Mesothelial cell of epicardium (in vitro differentiated cells): ENCODE results near the gene HSH2D. TPM values are rescaled to one million over a fixed set of nuclear protein-coding genes. Genes with fewer than 3 reads are reported as not detected.

Source experiments
- DNase-seq, 2 experiments: peaks; one replicate each; pipeline ENCODE4 v3.0.0; 2021; ENCODE audit warnings: low spot score in 2 of 2; ENCODE audit not compliant: unreplicated experiment in 2 of 2
- H3K27ac Mint-ChIP-seq: 2 replicates; pipeline ENCODE4 v1.8.0; 2021; ENCODE audit warnings: mixed read lengths
- H3K27me3 Mint-ChIP-seq: 2 replicates; pipeline ENCODE4 v1.8.0; 2021; ENCODE audit warnings: low read depth, mixed read lengths
- H3K36me3 Mint-ChIP-seq: 2 replicates; pipeline ENCODE4 v1.8.0; 2021; ENCODE audit warnings: mixed read lengths
- H3K4me1 Mint-ChIP-seq: 2 replicates; pipeline ENCODE4 v1.8.0; 2021; ENCODE audit warnings: mixed read lengths
- H3K4me3 Mint-ChIP-seq: 2 replicates; pipeline ENCODE4 v1.8.0; 2021; ENCODE audit warnings: mild to moderate bottlenecking, moderate library complexity, mixed read lengths
- H3K9me3 Mint-ChIP-seq: 2 replicates; pipeline ENCODE4 v1.8.0; 2021; ENCODE audit warnings: mixed read lengths
- total RNA-seq: library from RNA; stranded (reverse); gene quantifications from 3 replicates; pipeline ENCODE4 v1.2.1, GENCODE V29; 2021
- TF ChIP-seq, protein P1 (sequence below): fragments of 200-600 bp; sonication (generic); IDR thresholded peaks from one replicate; pipeline ENCODE4 v1.5.0; 2021; ENCODE audit warnings: antibody characterized with exemption; ENCODE audit not compliant: unreplicated experiment

Gene HSH2D
- total RNA-seq, 1 donor from 2014 or later, result 0.38 TPM

DNA sequence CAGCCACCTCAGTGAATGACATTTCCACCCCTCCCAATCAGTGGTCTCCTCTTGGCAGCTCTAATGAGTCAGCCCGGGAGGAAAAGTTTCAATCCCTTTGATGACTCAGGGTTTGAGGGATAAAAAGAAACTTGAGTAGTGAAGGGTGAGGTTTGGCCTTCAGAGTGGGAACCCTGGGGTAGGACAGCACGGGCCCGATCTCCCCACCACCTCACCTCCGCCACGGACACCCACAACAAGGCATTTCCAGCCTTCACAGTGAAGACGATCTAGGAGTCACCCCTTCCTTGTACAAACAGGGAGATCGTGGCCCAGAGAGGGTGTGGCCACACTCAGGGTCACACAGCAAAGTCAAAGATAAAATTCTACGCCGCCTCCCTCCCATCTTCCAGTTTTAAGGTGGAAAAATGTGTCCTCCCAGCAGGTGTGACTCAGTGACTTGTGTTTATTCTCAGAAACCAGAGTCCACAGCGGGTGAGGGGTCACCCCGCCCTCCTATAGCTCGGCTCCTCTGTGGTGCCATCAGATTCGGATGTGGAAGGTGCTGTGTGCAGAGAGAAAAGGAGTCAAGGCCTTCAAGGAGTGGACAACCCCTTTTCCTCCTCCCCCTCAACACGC, 17.6 kb downstream of the HSH2D start:
- no peak for DNase-seq
- no peak overlapping the region for H3K27ac Mint-ChIP-seq

DNA sequence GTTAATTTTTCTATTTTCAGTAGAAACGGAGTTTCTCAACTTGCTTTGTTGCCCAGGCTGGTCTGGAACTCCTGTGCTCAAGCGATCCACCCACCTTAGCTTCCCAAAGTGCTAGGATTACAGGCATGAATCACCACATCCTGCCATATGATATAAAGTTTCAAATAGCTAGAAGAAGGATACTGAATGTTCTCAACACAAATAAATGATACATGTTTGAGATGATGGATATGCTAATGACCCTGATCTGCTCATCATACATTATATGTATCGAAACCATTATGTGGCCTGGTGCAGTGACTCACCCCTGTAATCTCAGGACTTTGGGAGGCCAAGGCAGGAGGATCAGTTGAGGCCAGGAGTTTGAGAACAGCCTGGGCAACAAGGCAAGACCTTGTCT, 18.4 kb downstream of the HSH2D start:
- H3K4me3 Mint-ChIP-seq, result no peak overlapping the region
- H3K36me3 Mint-ChIP-seq, result no peaks in the 10 kb centered on the region
- no peak overlapping the region for H3K27ac Mint-ChIP-seq
- no peaks in the 10 kb centered on the region for H3K9me3 Mint-ChIP-seq
- no peaks in the 10 kb centered on the region for H3K4me1 Mint-ChIP-seq
- TF ChIP-seq, protein P1, sequence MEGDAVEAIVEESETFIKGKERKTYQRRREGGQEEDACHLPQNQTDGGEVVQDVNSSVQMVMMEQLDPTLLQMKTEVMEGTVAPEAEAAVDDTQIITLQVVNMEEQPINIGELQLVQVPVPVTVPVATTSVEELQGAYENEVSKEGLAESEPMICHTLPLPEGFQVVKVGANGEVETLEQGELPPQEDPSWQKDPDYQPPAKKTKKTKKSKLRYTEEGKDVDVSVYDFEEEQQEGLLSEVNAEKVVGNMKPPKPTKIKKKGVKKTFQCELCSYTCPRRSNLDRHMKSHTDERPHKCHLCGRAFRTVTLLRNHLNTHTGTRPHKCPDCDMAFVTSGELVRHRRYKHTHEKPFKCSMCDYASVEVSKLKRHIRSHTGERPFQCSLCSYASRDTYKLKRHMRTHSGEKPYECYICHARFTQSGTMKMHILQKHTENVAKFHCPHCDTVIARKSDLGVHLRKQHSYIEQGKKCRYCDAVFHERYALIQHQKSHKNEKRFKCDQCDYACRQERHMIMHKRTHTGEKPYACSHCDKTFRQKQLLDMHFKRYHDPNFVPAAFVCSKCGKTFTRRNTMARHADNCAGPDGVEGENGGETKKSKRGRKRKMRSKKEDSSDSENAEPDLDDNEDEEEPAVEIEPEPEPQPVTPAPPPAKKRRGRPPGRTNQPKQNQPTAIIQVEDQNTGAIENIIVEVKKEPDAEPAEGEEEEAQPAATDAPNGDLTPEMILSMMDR, result no peak
- no peaks in the 10 kb centered on the region for H3K27me3 Mint-ChIP-seq
- no peak for DNase-seq

More for the DNA sequence above, 17.6 kb downstream of the HSH2D start:
- TF ChIP-seq, protein P1, result no peak
- no peaks in the 10 kb centered on the region for H3K4me1 Mint-ChIP-seq
- no peaks in the 10 kb centered on the region for H3K36me3 Mint-ChIP-seq
- no peak overlapping the region for H3K4me3 Mint-ChIP-seq
- H3K9me3 Mint-ChIP-seq, result no peaks in the 10 kb centered on the region
- no peaks in the 10 kb centered on the region for H3K27me3 Mint-ChIP-seq

DNA sequence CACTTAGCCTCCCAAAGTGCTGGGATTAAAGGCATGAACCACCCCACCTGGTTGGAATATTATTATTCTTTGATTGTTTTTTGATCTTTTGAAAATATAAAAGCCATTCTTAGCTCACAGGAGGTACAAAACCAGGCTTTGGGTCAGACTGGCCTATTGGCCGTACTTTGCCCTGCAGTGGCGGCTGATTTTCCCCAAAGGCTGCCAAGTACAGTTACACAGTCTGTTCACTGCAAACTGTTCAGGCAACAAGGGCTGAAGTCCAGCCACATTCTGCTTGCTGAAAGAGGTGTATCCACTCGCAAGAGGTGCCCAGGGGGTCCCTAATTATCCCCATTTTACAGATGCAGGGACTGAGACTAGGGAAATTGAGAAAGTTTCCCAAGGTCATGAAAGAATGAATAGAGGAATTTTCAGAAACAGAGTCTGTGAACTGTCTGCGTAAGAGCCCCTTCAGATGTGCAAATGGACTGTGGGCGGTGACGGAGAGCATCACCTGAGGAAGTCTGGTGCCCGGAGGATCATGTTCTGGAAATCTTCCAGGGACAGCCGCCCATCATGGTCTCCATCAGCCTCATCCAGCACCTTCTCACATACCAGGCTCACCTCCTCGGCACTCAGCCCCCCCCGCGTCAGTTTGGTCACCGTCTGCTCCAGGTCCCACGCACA, 20.9 kb downstream of the HSH2D start:
- Mint-ChIP-seq H3K4me3 (no peak overlapping the region), H3K4me1 (no peaks in the 10 kb centered on the region), H3K27me3 (no peaks in the 10 kb centered on the region), H3K36me3 (no peaks in the 10 kb centered on the region), H3K27ac (no peak overlapping the region), H3K9me3 (no peaks in the 10 kb centered on the region)
- TF ChIP-seq, protein P1, result no peak
- no peak for DNase-seq

DNA sequence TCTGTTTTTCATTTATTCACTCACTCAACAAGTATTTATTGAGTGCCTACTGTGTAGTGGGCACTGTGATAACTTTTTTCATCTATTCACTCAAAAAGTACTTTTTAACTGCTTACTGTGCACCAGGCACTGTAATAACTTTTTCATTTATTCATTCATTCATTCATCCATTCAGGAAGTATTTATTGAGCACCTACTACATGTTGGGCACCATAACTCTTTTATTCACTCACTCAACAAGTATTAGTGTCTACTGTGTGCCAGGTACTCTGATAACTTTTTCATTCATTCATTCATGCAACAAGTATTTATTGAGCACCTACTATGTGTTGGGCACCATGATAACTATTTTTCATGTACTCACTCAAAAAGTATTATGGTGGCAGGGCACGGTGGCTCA, 22.9 kb downstream of the HSH2D start:
- DNase-seq, result no peak
- TF ChIP-seq, protein P1, result no peak
- H3K36me3 Mint-ChIP-seq, result no peaks in the 10 kb centered on the region
- no peak overlapping the region for H3K4me3 Mint-ChIP-seq
- no peak overlapping the region for H3K27ac Mint-ChIP-seq
- H3K27me3 Mint-ChIP-seq, result no peaks in the 10 kb centered on the region
- H3K4me1 Mint-ChIP-seq, result no peaks in the 10 kb centered on the region
- no peaks in the 10 kb centered on the region for H3K9me3 Mint-ChIP-seq

DNA sequence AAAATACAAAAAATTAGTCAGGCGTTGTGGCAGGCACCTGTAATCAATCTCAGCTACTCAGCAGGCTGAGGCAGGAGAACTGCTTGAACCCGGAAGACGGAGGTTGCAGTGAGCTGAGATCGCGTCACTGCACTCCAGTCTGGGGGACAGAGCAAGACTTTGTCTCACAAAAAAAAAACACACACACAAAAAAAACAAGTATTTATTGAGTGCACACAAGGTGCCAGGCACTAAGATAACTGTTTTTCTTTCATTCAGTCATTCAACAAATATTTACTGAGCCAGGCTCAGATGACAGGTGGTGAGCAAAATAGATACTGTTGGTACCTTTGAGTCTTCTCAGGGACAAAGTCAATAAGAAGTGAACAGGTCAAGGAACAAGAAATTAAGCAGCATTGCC, 23.6 kb downstream of the HSH2D start:
- no peaks in the 10 kb centered on the region for H3K9me3 Mint-ChIP-seq
- H3K27me3 Mint-ChIP-seq, result no peaks in the 10 kb centered on the region
- no peak for DNase-seq
- no peak overlapping the region for H3K4me3 Mint-ChIP-seq
- H3K4me1 Mint-ChIP-seq, result no peaks in the 10 kb centered on the region
- no peak overlapping the region for H3K27ac Mint-ChIP-seq
- TF ChIP-seq, protein P1, result no peak
- H3K36me3 Mint-ChIP-seq, result no peaks in the 10 kb centered on the region
